KMS-11 (cell line): ENCODE data around the gene RCCD1.
"Not testable (repeated sequence)": the region's sequence is repeated elsewhere in the genome, so short reads cannot be mapped to it uniquely, and the experiment has no call there.

Experiments
- H2AFZ ChIP-seq: fragments of 200-600 bp; sonication (generic); 2 replicates; pipeline ENCODE4 v1.6.1; 2016; ENCODE audit warnings: antibody characterized with exemption, mixed run types, low read depth
- H3K27ac ChIP-seq: fragments of 200-600 bp; sonication (generic); 2 replicates; pipeline ENCODE4 v1.6.1; 2016; ENCODE audit warnings: mild to moderate bottlenecking, mixed run types
- H3K27me3 ChIP-seq: fragments of 200-600 bp; sonication (generic); 2 replicates; pipeline ENCODE4 v1.6.1; 2017; ENCODE audit warnings: mild to moderate bottlenecking, low read depth, mixed run types, moderate library complexity; ENCODE audit not compliant: insufficient read depth
- H3K36me3 ChIP-seq: fragments of 200-600 bp; sonication (generic); 2 replicates; pipeline ENCODE4 v1.6.1; 2017; ENCODE audit warnings: mild to moderate bottlenecking, mixed run types; ENCODE audit not compliant: insufficient read depth
- H3K4me1 ChIP-seq: fragments of 200-600 bp; sonication (generic); 2 replicates; pipeline ENCODE4 v1.6.1; 2016; ENCODE audit warnings: mild to moderate bottlenecking, low read depth, mixed run types; ENCODE audit not compliant: poor library complexity, severe bottlenecking
- H3K4me2 ChIP-seq: fragments of 200-600 bp; sonication (generic); 2 replicates; pipeline ENCODE4 v1.7.0; 2016; ENCODE audit warnings: mild to moderate bottlenecking, mixed run types
- H3K4me3 ChIP-seq: fragments of 200-600 bp; sonication (generic); IDR thresholded peaks from 2 replicates; pipeline ENCODE4 v1.6.1; 2017; ENCODE audit warnings: low read depth, low read length, mixed read lengths; ENCODE audit not compliant: insufficient read depth
- H3K79me2 ChIP-seq: fragments of 200-600 bp; sonication (generic); 2 replicates; pipeline ENCODE4 v1.6.1; 2016; ENCODE audit warnings: low read depth, mixed run types; ENCODE audit not compliant: insufficient read depth
- H3K9ac ChIP-seq: fragments of 200-600 bp; sonication (generic); 2 replicates; pipeline ENCODE4 v1.6.1; 2016; ENCODE audit warnings: mild to moderate bottlenecking, mixed run types
- H4K20me1 ChIP-seq: fragments of 200-600 bp; sonication (generic); 2 replicates; pipeline ENCODE4 v1.6.1; 2016; ENCODE audit warnings: mild to moderate bottlenecking, mixed run types; ENCODE audit not compliant: insufficient read depth
- TF ChIP-seq, protein P1 (sequence below): fragments of 200-600 bp; sonication (generic); conservative IDR thresholded peaks from 2 replicates; pipeline ENCODE4 v1.6.1; 2017; ENCODE audit warnings: low read depth, mild to moderate bottlenecking, antibody characterized with exemption, low read length, moderate library complexity, mixed read lengths

Gene RCCD1

DNA sequence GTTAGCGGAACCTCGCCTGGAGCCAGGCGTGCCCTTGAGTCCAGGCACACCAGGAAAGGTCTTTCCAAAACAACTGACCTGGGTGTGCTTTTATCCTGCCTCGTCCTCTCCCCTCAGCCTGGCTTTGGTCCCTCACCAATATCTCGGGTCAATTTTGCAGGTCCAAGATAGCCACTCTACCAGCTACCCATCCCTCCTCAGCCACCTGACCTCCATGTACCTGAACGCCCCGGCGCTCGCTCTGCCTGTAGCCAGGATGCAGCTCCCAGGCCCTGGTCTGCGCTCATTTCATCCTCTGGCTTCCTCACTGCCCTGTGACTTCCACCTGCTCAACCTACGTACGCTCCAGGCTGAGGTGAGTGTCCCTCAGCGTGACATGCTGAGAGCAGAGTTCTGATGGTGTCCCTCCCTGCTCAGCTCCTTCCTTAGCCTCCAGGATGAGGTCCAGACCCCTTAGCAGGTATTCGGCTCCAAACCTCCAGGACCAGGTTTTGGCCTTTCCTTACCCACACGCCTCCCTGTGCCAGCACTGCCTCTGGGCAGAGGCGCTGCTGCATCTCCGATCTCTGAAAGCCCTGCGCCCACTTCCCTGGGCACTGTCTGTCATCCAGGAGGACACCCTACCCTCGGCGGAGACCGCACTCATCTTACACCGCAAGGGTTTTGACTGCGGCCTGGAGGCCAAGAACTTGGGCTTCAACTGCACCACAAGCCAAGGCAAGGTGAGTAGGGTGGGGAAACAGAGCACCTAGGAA lies 36.5 kb upstream of the RCCD1 start:
- Histone ChIP-seq H2AFZ (no peak overlapping the region), H3K4me3 (no peak overlapping the region), H3K79me2 (no peaks in the 10 kb centered on the region), H3K36me3 (no peaks in the 10 kb centered on the region), H4K20me1 (no peaks in the 10 kb centered on the region), H3K4me2 (no peak overlapping the region), H3K9ac (no peak overlapping the region), H3K27me3 (no peaks in the 10 kb centered on the region), H3K4me1 (peaks cover 53% of the 10 kb centered on the region), H3K27ac (no peak overlapping the region)
- TF ChIP-seq, protein P1, sequence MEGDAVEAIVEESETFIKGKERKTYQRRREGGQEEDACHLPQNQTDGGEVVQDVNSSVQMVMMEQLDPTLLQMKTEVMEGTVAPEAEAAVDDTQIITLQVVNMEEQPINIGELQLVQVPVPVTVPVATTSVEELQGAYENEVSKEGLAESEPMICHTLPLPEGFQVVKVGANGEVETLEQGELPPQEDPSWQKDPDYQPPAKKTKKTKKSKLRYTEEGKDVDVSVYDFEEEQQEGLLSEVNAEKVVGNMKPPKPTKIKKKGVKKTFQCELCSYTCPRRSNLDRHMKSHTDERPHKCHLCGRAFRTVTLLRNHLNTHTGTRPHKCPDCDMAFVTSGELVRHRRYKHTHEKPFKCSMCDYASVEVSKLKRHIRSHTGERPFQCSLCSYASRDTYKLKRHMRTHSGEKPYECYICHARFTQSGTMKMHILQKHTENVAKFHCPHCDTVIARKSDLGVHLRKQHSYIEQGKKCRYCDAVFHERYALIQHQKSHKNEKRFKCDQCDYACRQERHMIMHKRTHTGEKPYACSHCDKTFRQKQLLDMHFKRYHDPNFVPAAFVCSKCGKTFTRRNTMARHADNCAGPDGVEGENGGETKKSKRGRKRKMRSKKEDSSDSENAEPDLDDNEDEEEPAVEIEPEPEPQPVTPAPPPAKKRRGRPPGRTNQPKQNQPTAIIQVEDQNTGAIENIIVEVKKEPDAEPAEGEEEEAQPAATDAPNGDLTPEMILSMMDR, result no peak

DNA sequence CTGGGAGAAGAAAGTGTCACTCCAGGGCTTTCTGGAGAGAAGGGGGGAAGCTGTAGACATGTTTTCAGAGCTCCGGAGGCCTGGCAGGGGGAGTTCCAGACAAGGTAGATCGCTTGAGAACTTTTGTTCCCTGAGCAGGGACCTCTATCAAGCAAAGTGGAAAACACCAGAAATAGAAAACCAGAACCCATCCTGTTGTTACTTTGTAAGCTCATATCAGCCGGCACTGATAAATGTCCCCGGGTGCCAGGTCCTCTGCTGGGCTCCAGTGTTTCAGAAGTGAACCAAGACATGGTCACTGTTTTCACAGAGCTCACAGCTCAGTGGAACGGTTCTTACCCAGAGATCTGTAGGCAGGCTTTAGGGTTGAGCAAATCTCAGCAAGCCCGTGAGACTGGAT lies 35.8 kb upstream of the RCCD1 start:
- TF ChIP-seq, protein P1, result no peak
- Histone ChIP-seq H3K9ac (no peak overlapping the region), H3K27me3 (no peaks in the 10 kb centered on the region), H2AFZ (no peak overlapping the region), H3K4me2 (no peak overlapping the region), H3K79me2 (no peaks in the 10 kb centered on the region), H3K4me1 (peaks cover 53% of the 10 kb centered on the region), H4K20me1 (no peaks in the 10 kb centered on the region), H3K36me3 (no peaks in the 10 kb centered on the region), H3K27ac (no peak overlapping the region), H3K4me3 (no peak overlapping the region)

DNA sequence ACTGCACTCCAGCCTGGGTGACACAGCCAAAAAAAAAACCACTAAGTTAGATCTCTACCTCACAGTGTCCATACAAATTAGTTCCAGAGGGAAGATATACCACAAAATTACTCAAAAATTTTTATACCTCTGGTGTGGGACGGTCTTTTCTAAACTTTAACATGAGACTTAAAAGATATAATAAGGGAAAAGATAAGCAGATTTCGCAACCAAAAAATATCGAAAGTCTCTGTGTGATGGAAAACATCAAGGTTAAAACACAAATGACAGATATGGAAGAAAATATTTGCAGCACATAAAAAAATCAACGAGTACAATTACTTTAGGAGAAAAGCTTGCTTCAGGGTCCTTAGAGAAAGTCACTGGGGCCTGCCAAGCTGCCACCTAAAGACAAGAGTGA lies 32.8 kb upstream of the RCCD1 start:
- Histone ChIP-seq H4K20me1 (no peaks in the 10 kb centered on the region), H3K27ac (peak overlapping the region; percentile 67; the same call in 1 of the 2 replicates), H2AFZ (no peak overlapping the region), H3K79me2 (no peaks in the 10 kb centered on the region), H3K4me3 (no peak overlapping the region), H3K36me3 (no peaks in the 10 kb centered on the region), H3K4me1 (peaks cover 47% of the 10 kb centered on the region), H3K9ac (no peak overlapping the region), H3K27me3 (no peaks in the 10 kb centered on the region), H3K4me2 (peak overlapping the region; percentile 49; the same call in 1 of the 2 replicates)
- TF ChIP-seq, protein P1, result no peak

GRCh38 chr15:90922712-90923322 lies 31.9 kb upstream of the RCCD1 start:
- not testable (repeated sequence) for H3K27me3 ChIP-seq, H4K20me1 ChIP-seq, H2AFZ ChIP-seq, H3K79me2 ChIP-seq, H3K36me3 ChIP-seq, H3K4me3 ChIP-seq
- Histone ChIP-seq H3K9ac (peak overlapping the region; percentile 11; the same call in 1 of the 2 replicates), H3K4me1 (peaks cover 47% of the 10 kb centered on the region), H3K4me2 (peak overlapping the region; percentile 49), H3K27ac (peak overlapping the region; percentile 67)

DNA sequence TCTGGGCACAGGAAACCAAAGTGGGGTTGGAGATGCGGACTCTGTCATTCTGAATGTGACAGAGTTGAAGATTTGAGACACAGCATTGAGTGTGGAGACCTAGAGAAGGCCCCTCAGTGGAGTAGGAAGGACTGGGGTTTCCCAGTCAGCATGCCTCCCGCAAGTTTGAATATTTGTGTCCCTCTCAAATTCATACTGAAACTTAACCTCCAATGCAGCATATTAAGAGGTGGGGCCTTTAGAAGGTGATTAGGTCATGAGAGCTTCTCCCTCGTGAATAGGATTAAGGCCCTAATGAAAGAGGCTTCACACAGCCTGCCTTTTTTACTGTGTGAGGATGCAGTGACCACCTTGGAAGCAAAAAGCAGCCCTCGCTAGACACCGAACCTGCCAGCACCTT lies 30.3 kb upstream of the RCCD1 start:
- Histone ChIP-seq H3K27me3 (no peaks in the 10 kb centered on the region), H3K9ac (peak overlapping the region; percentile 23; the same call in 1 of the 2 replicates), H4K20me1 (no peaks in the 10 kb centered on the region), H3K27ac (peak overlapping the region; percentile 67), H3K36me3 (no peaks in the 10 kb centered on the region), H3K79me2 (no peaks in the 10 kb centered on the region), H3K4me2 (peak overlapping the region; percentile 49), H2AFZ (peak overlapping the region; percentile 35; the same call in 1 of the 2 replicates), H3K4me1 (peaks cover 50% of the 10 kb centered on the region), H3K4me3 (no peak overlapping the region)
- TF ChIP-seq, protein P1, result no peak

DNA sequence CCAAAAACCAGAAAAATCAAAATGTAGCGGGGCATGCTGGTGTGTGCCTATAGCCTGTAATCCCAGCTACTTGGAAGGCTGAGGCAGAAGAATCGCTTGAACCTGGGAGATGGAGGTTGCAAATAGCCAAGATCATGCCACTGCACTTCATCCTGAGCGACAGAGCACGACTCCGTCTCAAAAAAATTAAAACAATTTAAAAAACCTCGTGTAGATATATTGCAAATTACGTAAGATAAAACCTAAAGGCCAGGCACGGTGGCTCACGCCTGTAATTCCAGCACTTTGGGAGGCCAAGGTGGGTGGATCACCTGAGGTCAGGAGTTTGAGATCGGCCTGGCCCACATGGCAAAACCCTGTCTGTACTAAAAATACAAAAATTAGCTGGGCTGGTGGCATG lies 27.9 kb upstream of the RCCD1 start:
- not testable (repeated sequence) for H2AFZ ChIP-seq, H3K79me2 ChIP-seq, H3K27me3 ChIP-seq, H3K36me3 ChIP-seq, H3K4me3 ChIP-seq, H3K9ac ChIP-seq, H3K27ac ChIP-seq, H4K20me1 ChIP-seq, H3K4me2 ChIP-seq
- peaks cover 57% of the 10 kb centered on the region for H3K4me1 ChIP-seq

GRCh38 chr15:90928106-90928505 lies 26.6 kb upstream of the RCCD1 start:
- H3K4me3 ChIP-seq, H3K27ac ChIP-seq, H3K9ac ChIP-seq, H2AFZ ChIP-seq, H3K79me2 ChIP-seq, H4K20me1 ChIP-seq, H3K36me3 ChIP-seq, H3K4me2 ChIP-seq, H3K27me3 ChIP-seq: not testable (repeated sequence)
- H3K4me1 ChIP-seq, result peaks cover 50% of the 10 kb centered on the region
